K562 (cell line): ENCODE results near the gene TMEM108. TPM values are rescaled to one million over a fixed set of nuclear protein-coding genes. Genes with fewer than 3 reads are reported as not detected.

Source experiments
- ATAC-seq: fragments of 200-7000 bp; cut with Tn5 transposase; 3 replicates; pipeline ENCODE4 v1.9.1; 2020; ENCODE audit warnings: moderate library complexity
- BruUV-seq: library from RNA; stranded (reverse); fragments of 400-500 nt; replicated peaks from 2 replicates; lab custom pipeline; 2021; lab: Mats Ljungman, UMichigan
- CTCF ChIA-PET: fragments of 300-600 bp; formaldehyde crosslinking; extraction: SDS; loops from one replicate; lab custom pipeline; 2021; ENCODE audit warnings: low intra/inter-chr PET ratio; lab: Yijun Ruan, JAX
- POLR2A ChIA-PET: fragments of 300-600, 350-650 bp; sonication (Branson Sonifier 250); formaldehyde crosslinking; extraction: SDS; loops from one replicate; lab custom pipeline; 2021; ENCODE audit warnings: antibody characterized with exemption, inconsistent platforms; lab: Yijun Ruan, JAX
- DNase-seq, 4 experiments: peaks; one replicate each; pipeline versions ENCODE4 v3.0.0 to v3.0.0-alpha.2; 2011 to 2018; ENCODE audit warnings: low spot score in 3 of 4, mixed read lengths in 3 of 4; ENCODE audit errors: extremely low read depth in 1 of 4
- FAIRE-seq: peaks from 2 replicates; lab custom pipeline; 2011; peaks lifted over from hg19 to GRCh38; lab: Jason Lieb, UNC
- H2AFZ ChIP-seq: 2 replicates; pipeline ENCODE4 v1.6.0; 2011; ENCODE audit warnings: low read depth, low read length, control low read depth, inconsistent platforms
- H3K27ac ChIP-seq: fragments of 200-600 bp; 3 replicates; pipeline ENCODE4 v1.8.0; 2011; ENCODE audit warnings: low read depth, mild to moderate bottlenecking, control low read depth, inconsistent platforms, low read length, moderate library complexity, mixed read lengths; ENCODE audit errors: extremely low read depth
- H3K27me3 ChIP-seq, 2 experiments: fragments of 300-600 bp in 1 of 2; 2 replicates in 1 of 2; 3 replicates in 1 of 2; pipeline versions ENCODE4 v1.6.0 to v1.8.0; 2011; ENCODE audit warnings: inconsistent platforms in 2 of 2, low read length in 2 of 2, mild to moderate bottlenecking in 1 of 2, mixed read lengths in 1 of 2, moderate library complexity in 1 of 2; ENCODE audit not compliant: control insufficient read depth in 2 of 2, insufficient read depth in 2 of 2
- H3K36me3 ChIP-seq: fragments of 300-600 bp; 3 replicates; pipeline ENCODE4 v1.8.0; 2011; ENCODE audit warnings: mild to moderate bottlenecking, low read length, inconsistent platforms; ENCODE audit not compliant: control insufficient read depth, insufficient read depth
- H3K4me1 ChIP-seq, 2 experiments: fragments of 200-600 bp in 1 of 2; replicated peaks in 1 of 2; 2 replicates in 1 of 2; 3 replicates in 1 of 2; pipeline versions ENCODE4 v1.5.1 to v1.8.0; 2011; ENCODE audit warnings: inconsistent platforms in 2 of 2, low read length in 2 of 2, mild to moderate bottlenecking in 1 of 2, mixed read lengths in 1 of 2, moderate library complexity in 1 of 2; ENCODE audit not compliant: control insufficient read depth in 2 of 2, insufficient read depth in 2 of 2
- H3K4me2 ChIP-seq: 2 replicates; pipeline ENCODE4 v1.6.1; 2011; ENCODE audit warnings: low read length, control low read depth, inconsistent platforms, mixed read lengths; ENCODE audit not compliant: insufficient read depth
- H3K4me3 ChIP-seq: fragments of 200-600 bp; sonication (generic), shearing (Covaris generic); 2 replicates; pipeline ENCODE4 v1.5.1; 2016; ENCODE audit warnings: control low read depth, inconsistent platforms
- H3K79me2 ChIP-seq: fragments of 200-600 bp; 3 replicates; pipeline ENCODE4 v1.8.0; 2011; ENCODE audit warnings: low read length, inconsistent platforms; ENCODE audit not compliant: control insufficient read depth, insufficient read depth
- H3K9ac ChIP-seq, 2 experiments: 2 replicates each; pipeline versions ENCODE4 v1.6.0 to v1.6.1; 2011; ENCODE audit warnings: low read depth in 2 of 2, low read length in 2 of 2, control low read depth in 1 of 2, inconsistent platforms in 1 of 2, mild to moderate bottlenecking in 1 of 2, mixed read lengths in 1 of 2; ENCODE audit not compliant: insufficient read depth in 1 of 2
- H3K9me1 ChIP-seq: one replicate; pipeline ENCODE4 v1.6.0; 2011; ENCODE audit warnings: inconsistent platforms, mild to moderate bottlenecking, low read length, moderate library complexity; ENCODE audit not compliant: control insufficient read depth, insufficient read depth
- H3K9me3 ChIP-seq: replicated peaks from 2 replicates; pipeline ENCODE4 v1.5.1; 2011; ENCODE audit warnings: low read depth, low read length, inconsistent platforms; ENCODE audit not compliant: control insufficient read depth, insufficient read depth
- H4K20me1 ChIP-seq: replicated peaks from 2 replicates; pipeline ENCODE4 v1.6.1; 2011; ENCODE audit warnings: low read length, inconsistent platforms, mixed read lengths; ENCODE audit not compliant: control insufficient read depth, insufficient read depth
- ATF1 ChIP-seq, 2 experiments: fragments of 450-650 bp in 1 of 2; IDR thresholded peaks; 2 replicates each; pipeline ENCODE4 v1.6.1; 2016; ENCODE audit warnings: missing compliant biosample characterization in 1 of 2, missing genetic modification characterization in 1 of 2
- HCFC1 ChIP-seq: IDR thresholded peaks from 2 replicates; pipeline ENCODE4 v1.6.1; 2012; ENCODE audit warnings: low read depth, low read length, improper control_type of control experiment
- MCM3 ChIP-seq: fragments of 450-650 bp; IDR thresholded peaks from 2 replicates; pipeline ENCODE4 v1.6.1; 2016
- PHTF2 ChIP-seq: fragments of 250-450 bp; sonication (Bioruptor Pico); IDR thresholded peaks from 2 replicates; pipeline ENCODE4 v1.5.0; 2021; ENCODE audit warnings: mild to moderate bottlenecking
- RBM17 ChIP-seq: fragments of 200-400 bp; formaldehyde crosslinking; IDR thresholded peaks from 2 replicates; pipeline ENCODE4 v1.6.1; 2017; ENCODE audit warnings: low read depth, mild to moderate bottlenecking, low read length, borderline replicate concordance
- RBM34 ChIP-seq: fragments of 200-400 bp; formaldehyde crosslinking; IDR thresholded peaks from 2 replicates; pipeline ENCODE4 v1.6.1; 2018; ENCODE audit warnings: low read length, borderline replicate concordance; ENCODE audit not compliant: insufficient read depth
- ZBTB1 ChIP-seq: sonication (generic); formaldehyde crosslinking; IDR thresholded peaks from 2 replicates; pipeline ENCODE4 v1.8.1; 2023; ENCODE audit warnings: missing genetic modification reagents, low read depth, mild to moderate bottlenecking, borderline replicate concordance
- ZBTB7A ChIP-seq: IDR thresholded peaks from 2 replicates; pipeline ENCODE4 v1.6.1; 2011; ENCODE audit warnings: low read depth, mild to moderate bottlenecking, low read length, moderate library complexity, borderline replicate concordance; ENCODE audit not compliant: control insufficient read depth
- ZFP30 ChIP-seq: fragments of 250-450 bp; sonication (Bioruptor Pico); IDR thresholded peaks from 2 replicates; pipeline ENCODE4 v1.8.0; 2022; ENCODE audit warnings: moderate library complexity, mild to moderate bottlenecking, inconsistent platforms, borderline replicate concordance
- ZKSCAN3 ChIP-seq: fragments of 250-450 bp; sonication (Bioruptor Pico); IDR thresholded peaks from 2 replicates; pipeline ENCODE4 v1.4.0; 2020
- ZNF140 ChIP-seq: fragments of 250-450 bp; sonication (Bioruptor Pico); IDR thresholded peaks from 2 replicates; pipeline ENCODE4 v1.8.0; 2021; ENCODE audit warnings: moderate library complexity, mild to moderate bottlenecking, inconsistent platforms
- ZNF324 ChIP-seq: fragments of 250-450 bp; sonication (Bioruptor Pico); IDR thresholded peaks from 2 replicates; pipeline ENCODE4 v1.4.0; 2020; ENCODE audit warnings: mild to moderate bottlenecking
- WGBS: fragments of 100-300 bp; shearing (Covaris generic); methylation state at CpG from one replicate; pipeline ENCODE4 v1.1.6; 2016; ENCODE audit warnings: low coverage, mixed read lengths; ENCODE audit not compliant: insufficient coverage; ENCODE audit errors: missing lambda C conversion rate; 5-methylcytosine and 5-hydroxymethylcytosine counted together
- in situ Hi-C: fragments of 300-500 bp; cut with MboI; formaldehyde crosslinking; loops from 4 replicates; pipeline ENCODE4 v1.15.0; 2018; ENCODE audit warnings: inconsistent platforms, mixed read lengths
- intact Hi-C: fragments of 100-400 bp; cut with micrococcal nuclease; formaldehyde crosslinking; loops from 2 replicates; pipeline ENCODE4 v1.14.2; 2022
- polyA plus RNA-seq, 8 experiments: library from polyadenylated mRNA; depleted of rRNA in 4 of 8; stranded (reverse) in 5 of 8; unstranded in 3 of 8; fragments of >200 nt; fragmentation: Nextera tagmentation in 2 of 8; fragmentation: Illumina TruSeq in 1 of 8; extraction: Ambion mirVana in 2 of 8; extraction: Trizol in 1 of 8; gene quantifications; 2 replicates each; pipeline versions ENCODE4 v1.2.1 to v1.2.3, GENCODE V29; 2011 to 2014; ENCODE audit warnings: inconsistent platforms in 1 of 8, missing spikeins in 1 of 8
- total RNA-seq, 7 experiments: library from RNA; depleted of rRNA in 6 of 7; stranded (reverse); fragments of >200 nt in 6 of 7; fragmentation: Illumina TruSeq in 2 of 7; extraction: Trizol in 2 of 7; gene quantifications; 2 replicates each; pipeline versions ENCODE4 v1.2.1 to v1.2.3, GENCODE V29; 2011 to 2021; ENCODE audit warnings: low replicate concordance in 1 of 7
- TF ChIP-seq, protein P1 (sequence below): IDR thresholded peaks from 2 replicates; pipeline ENCODE4 v1.6.1; 2011; ENCODE audit not compliant: insufficient read length; ENCODE audit errors: extremely low read depth
- TF ChIP-seq, protein P2 (sequence below): fragments of 250-450 bp; sonication (Bioruptor Pico); IDR thresholded peaks from 2 replicates; pipeline ENCODE4 v1.9.0; 2021; ENCODE audit warnings: mild to moderate bottlenecking
- TF ChIP-seq, protein P3 (sequence below), 2 experiments: fragments of 450-650 bp; IDR thresholded peaks; 2 replicates each; pipeline ENCODE4 v1.6.1; 2016; ENCODE audit warnings: mild to moderate bottlenecking in 2 of 2, borderline replicate concordance in 1 of 2, low read depth in 1 of 2, moderate library complexity in 1 of 2

TMEM108 gene
- total and polyA plus RNA-seq, 9 of the 15 experiments (the other 6 are each of a cell fraction or from before 2014, with no cell fraction given): 0.65 to 11.1 (median 3.4) TPM

DNA sequence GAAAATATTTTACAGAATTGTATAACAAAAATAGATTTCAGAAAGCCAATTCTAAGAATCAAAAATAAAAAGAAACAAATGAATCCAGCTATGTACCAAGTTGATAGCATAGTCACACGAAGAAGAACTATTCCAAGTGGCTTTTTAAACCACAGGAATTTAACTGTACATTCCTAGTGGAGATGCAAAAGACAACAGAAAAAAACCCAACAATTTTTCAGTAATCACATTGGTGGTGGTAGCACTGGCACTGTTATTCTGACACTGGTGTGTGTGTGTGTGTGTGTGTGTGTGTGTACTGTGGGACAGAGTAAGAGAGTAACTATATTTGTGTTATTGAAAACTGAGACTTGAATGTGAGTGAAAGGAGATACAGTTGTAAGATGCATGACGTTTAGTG is 370.8 kb downstream of the TMEM108 start:
- Histone ChIP-seq H3K4me1 (peaks cover 0 to 3% of the 10 kb centered on the region in 2 experiments; a peak in 1 of 5 replicates), H3K27ac (no peak overlapping the region), H3K4me2 (no peak overlapping the region), H3K36me3 (no peaks in the 10 kb centered on the region), H3K9ac (no peak overlapping the region), H3K9me3 (no peaks in the 10 kb centered on the region), H2AFZ (no peak overlapping the region), H3K9me1 (no peaks in the 10 kb centered on the region), H3K27me3 (peaks cover 2 to 15% of the 10 kb centered on the region in 2 experiments; a peak in 3 of 5 replicates), H3K4me3 (no peak overlapping the region), H3K79me2 (no peaks in the 10 kb centered on the region), H4K20me1 (no peaks in the 10 kb centered on the region)
- intact Hi-C loops: no loop called here
- BruUV-seq: no TSS peak
- in situ Hi-C loops: no loop called here
- CTCF ChIA-PET: no interaction called here
- DNase-seq (no peak), FAIRE-seq (no peak), ATAC-seq (no peak)
- POLR2A ChIA-PET: no interaction called here
- WGBS: 0% methylated on average over 2 of the region's 2 CpGs
- TF ChIP-seq ZBTB1 (no peak), ZNF140 (CRISPR knock-in tag) (no peak), PHTF2 (no peak), ZFP30 (CRISPR knock-in tag) (no peak), MCM3 (no peak), ZKSCAN3 (CRISPR knock-in tag) (no peak), RBM34 (no peak), RBM17 (no peak), ZBTB7A (no peak), HCFC1 (no peak), ZNF324 (no peak), ATF1 (CRISPR knock-in tag; IDR thresholded peaks at IDR 0.05) (no peak), ATF1 (tag; IDR thresholded peaks at IDR 0.05) (no peak)
- TF ChIP-seq, protein P1, sequence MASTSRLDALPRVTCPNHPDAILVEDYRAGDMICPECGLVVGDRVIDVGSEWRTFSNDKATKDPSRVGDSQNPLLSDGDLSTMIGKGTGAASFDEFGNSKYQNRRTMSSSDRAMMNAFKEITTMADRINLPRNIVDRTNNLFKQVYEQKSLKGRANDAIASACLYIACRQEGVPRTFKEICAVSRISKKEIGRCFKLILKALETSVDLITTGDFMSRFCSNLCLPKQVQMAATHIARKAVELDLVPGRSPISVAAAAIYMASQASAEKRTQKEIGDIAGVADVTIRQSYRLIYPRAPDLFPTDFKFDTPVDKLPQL: no peak
- TF ChIP-seq, protein P2, sequence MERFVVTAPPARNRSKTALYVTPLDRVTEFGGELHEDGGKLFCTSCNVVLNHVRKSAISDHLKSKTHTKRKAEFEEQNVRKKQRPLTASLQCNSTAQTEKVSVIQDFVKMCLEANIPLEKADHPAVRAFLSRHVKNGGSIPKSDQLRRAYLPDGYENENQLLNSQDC (CRISPR knock-in tag): no peak
- TF ChIP-seq, protein P3, sequence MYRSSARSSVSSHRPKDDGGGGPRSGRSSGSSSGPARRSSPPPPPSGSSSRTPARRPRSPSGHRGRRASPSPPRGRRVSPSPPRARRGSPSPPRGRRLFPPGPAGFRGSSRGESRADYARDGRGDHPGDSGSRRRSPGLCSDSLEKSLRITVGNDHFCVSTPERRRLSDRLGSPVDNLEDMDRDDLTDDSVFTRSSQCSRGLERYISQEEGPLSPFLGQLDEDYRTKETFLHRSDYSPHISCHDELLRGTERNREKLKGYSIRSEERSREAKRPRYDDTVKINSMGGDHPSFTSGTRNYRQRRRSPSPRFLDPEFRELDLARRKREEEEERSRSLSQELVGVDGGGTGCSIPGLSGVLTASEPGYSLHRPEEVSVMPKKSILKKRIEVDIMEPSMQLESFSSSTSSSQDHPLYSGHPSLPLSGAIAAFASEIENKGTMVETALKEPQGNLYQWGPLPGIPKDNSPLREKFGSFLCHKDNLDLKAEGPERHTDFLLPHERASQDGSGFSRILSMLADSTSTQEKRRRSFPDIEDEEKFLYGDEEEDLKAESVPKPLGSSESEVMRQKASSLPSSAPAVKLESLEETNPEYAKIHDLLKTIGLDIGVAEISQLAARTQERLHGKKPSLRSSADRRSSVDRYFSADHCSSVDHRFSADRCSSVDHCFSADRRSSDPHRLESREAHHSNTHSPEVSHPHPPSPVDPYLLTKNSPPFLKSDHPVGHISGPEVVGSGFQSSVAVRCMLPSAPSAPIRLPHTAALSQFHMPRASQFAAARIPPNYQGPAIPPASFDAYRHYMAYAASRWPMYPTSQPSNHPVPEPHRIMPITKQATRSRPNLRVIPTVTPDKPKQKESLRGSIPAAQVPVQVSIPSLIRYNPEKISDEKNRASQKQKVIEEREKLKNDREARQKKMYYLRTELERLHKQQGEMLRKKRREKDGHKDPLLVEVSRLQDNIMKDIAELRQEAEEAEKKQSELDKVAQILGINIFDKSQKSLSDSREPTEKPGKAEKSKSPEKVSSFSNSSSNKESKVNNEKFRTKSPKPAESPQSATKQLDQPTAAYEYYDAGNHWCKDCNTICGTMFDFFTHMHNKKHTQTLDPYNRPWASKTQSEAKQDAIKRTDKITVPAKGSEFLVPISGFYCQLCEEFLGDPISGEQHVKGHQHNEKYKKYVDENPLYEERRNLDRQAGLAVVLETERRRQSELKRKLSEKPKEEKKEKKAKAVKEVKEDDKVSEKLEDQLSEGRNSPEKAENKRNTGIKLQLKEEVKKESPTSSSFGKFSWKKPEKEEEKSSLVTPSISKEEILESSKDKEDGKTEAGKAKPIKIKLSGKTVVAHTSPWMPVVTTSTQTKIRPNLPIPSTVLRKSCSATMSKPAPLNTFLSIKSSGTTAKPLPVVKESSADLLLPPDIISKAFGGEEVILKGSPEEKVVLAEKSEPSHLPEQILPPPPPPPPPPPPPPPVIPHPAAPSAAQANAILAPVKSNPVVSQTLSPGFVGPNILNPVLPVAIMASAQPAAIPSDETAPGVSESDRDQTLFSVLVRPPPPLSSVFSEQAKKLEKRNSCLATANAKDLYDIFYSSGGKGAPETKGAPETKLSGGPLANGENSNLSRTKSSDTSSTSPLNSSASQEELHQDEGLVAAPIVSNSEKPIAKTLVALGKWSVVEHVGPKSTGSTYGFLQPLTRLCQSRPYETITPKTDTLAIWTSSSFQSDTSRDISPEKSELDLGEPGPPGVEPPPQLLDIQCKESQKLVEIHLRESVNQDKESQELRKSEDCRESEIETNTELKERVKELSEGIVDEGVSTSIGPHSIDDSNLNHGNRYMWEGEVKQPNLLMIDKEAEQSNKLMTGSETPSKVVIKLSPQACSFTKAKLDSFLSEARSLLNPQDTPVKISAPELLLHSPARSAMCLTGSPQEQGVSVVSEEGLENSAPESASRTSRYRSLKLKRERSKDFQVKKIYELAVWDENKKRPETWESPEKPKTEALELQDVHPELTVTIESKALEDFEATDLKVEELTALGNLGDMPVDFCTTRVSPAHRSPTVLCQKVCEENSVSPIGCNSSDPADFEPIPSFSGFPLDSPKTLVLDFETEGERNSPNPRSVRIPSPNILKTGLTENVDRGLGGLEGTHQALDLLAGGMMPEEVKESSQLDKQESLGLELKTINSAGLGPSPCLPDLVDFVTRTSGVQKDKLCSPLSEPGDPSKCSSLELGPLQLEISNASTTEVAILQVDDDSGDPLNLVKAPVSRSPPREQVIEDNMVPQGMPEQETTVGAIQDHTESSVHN (IDR thresholded peaks at IDR 0.05; ENCODE audit: borderline replicate concordance in 1 of 2, low read depth in 1 of 2): no peak
